ENCODE measurements around the gene A2M.

The A2M gene

DNA sequence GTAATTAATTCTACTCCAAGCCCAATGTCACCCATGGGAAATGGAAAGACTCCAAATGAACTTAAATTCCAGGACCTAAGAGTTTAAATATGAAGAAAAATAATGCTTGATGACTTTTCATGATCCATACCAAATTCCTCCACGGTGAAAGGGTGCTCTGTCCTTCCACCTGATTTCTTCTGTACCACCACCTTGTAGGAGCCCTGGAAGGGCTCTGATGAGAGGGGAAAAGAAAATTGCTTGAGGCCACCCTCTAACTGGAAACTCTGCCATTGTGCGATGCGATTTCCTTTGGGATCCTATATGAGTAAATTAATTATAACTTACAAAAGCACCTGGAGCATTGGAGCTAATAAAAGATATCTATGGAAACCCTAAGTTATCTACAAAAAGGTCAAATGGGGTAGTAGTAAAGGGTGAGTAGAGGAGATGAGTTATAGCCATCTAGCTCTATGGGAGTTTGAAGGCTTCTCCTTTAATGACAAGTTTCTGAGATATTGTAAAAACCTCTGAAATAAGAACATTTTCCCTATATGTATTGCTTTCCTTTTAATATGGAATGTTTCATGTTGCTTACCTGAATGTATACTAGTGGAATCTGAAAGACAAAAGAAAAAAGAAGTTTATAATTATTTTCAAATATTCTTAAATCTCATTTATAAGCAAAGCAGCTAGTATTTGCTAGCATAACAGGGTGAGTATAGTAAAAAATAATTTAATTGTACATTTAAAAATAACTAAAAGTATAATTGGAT is 5.8 kb downstream of the A2M start:
- TF ChIP-seq, protein P1, sequence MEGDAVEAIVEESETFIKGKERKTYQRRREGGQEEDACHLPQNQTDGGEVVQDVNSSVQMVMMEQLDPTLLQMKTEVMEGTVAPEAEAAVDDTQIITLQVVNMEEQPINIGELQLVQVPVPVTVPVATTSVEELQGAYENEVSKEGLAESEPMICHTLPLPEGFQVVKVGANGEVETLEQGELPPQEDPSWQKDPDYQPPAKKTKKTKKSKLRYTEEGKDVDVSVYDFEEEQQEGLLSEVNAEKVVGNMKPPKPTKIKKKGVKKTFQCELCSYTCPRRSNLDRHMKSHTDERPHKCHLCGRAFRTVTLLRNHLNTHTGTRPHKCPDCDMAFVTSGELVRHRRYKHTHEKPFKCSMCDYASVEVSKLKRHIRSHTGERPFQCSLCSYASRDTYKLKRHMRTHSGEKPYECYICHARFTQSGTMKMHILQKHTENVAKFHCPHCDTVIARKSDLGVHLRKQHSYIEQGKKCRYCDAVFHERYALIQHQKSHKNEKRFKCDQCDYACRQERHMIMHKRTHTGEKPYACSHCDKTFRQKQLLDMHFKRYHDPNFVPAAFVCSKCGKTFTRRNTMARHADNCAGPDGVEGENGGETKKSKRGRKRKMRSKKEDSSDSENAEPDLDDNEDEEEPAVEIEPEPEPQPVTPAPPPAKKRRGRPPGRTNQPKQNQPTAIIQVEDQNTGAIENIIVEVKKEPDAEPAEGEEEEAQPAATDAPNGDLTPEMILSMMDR (IDR thresholded peaks at IDR 0.05; ENCODE audit: low read depth, low read length) = no peak
- DNase-seq (ENCODE audit: extremely low read depth, low read depth) = no peak

GRCh38 chr12:9109213-9109522 is 6.6 kb downstream of the A2M start:
- TF ChIP-seq, protein P1 (IDR thresholded peaks at IDR 0.05; ENCODE audit: low read depth, low read length) = no peak
- no peak for DNase-seq (ENCODE audit: extremely low read depth, low read depth)

- TF ChIP-seq, protein P1 (IDR thresholded peaks at IDR 0.05; ENCODE audit: low read depth, low read length) = no peak
- DNase-seq (ENCODE audit: extremely low read depth, low read depth) = no peak
These were observed 7.1 kb downstream of the A2M start for GRCh38 chr12:9108504-9109212.

- TF ChIP-seq, protein P1 (IDR thresholded peaks at IDR 0.05; ENCODE audit: low read depth, low read length) = no peak
- DNase-seq (ENCODE audit: extremely low read depth, low read depth) = no peak
These were observed 8.2 kb downstream of the A2M start for GRCh38 chr12:9107542-9107873.

GRCh38 chr12:9106610-9107541 is 8.8 kb downstream of the A2M start:
- DNase-seq (ENCODE audit: extremely low read depth, low read depth) = no peak
- TF ChIP-seq, protein P1 (IDR thresholded peaks at IDR 0.05; ENCODE audit: low read depth, low read length) = no peak

- TF ChIP-seq, protein P1 (IDR thresholded peaks at IDR 0.05; ENCODE audit: low read depth, low read length) = no peak
- no peak for DNase-seq (ENCODE audit: extremely low read depth, low read depth)
These were observed 9.7 kb downstream of the A2M start for GRCh38 chr12:9106067-9106466.

Data from AG09319 (cell line).